H1 (cell line): ENCODE results near the gene FCRLB.
"Not testable (repeated sequence)": the region's sequence is repeated elsewhere in the genome, so short reads cannot be mapped to it uniquely, and the experiment has no call there.

Experiments used
- ASH2L ChIP-seq: fragments of 200-600, 300-600 bp; sonication (generic); IDR thresholded peaks from one replicate; pipeline ENCODE4 v1.7.1; 2017; ENCODE audit warnings: low read length
- CREB1 ChIP-seq: IDR thresholded peaks from 2 replicates; pipeline ENCODE4 v1.6.1; 2012; ENCODE audit warnings: inconsistent platforms
- E2F6 ChIP-seq: IDR thresholded peaks from 2 replicates; pipeline ENCODE4 v1.6.1; 2012; ENCODE audit warnings: inconsistent platforms
- EP300 ChIP-seq, 2 experiments: IDR thresholded peaks; 1 replicate in 1 of 2; 2 replicates in 1 of 2; pipeline ENCODE4 v1.6.1; 2011 to 2012; ENCODE audit warnings: low read depth in 2 of 2, low read length in 2 of 2, mild to moderate bottlenecking in 2 of 2, borderline replicate concordance in 1 of 2, inconsistent platforms in 1 of 2, moderate library complexity in 1 of 2
- EZH2 ChIP-seq: fragments of 200-600 bp; sonication (generic); IDR thresholded peaks from 2 replicates; pipeline ENCODE4 v1.7.1; 2012; ENCODE audit warnings: low read depth, mild to moderate bottlenecking, moderate library complexity, low read length, inconsistent platforms; ENCODE audit not compliant: severe bottlenecking
- FOSL1 ChIP-seq: IDR thresholded peaks from 2 replicates; pipeline ENCODE4 v1.6.1; 2011; ENCODE audit warnings: mild to moderate bottlenecking, low read depth, low read length, moderate library complexity; ENCODE audit not compliant: insufficient read depth
- MAX ChIP-seq: IDR thresholded peaks from 2 replicates; pipeline ENCODE4 v1.6.1; 2012; ENCODE audit warnings: inconsistent platforms
- POLR2A ChIP-seq, 2 experiments: IDR thresholded peaks; 1 replicate in 1 of 2; 2 replicates in 1 of 2; pipeline ENCODE4 v1.6.1; 2011; ENCODE audit warnings: low read depth in 2 of 2, low read length in 2 of 2, mild to moderate bottlenecking in 2 of 2; ENCODE audit errors: control extremely low read depth in 1 of 2
- POLR2AphosphoS5 ChIP-seq: IDR thresholded peaks from 2 replicates; pipeline ENCODE4 v1.6.1; 2011; ENCODE audit warnings: low read depth, low read length
- RAD21 ChIP-seq, 2 experiments: IDR thresholded peaks in 1 of 2; conservative IDR thresholded peaks in 1 of 2; 2 replicates each; pipeline ENCODE4 v1.6.1; 2011; ENCODE audit warnings: low read depth in 2 of 2, low read length in 2 of 2, improper control_type of control experiment in 1 of 2, inconsistent platforms in 1 of 2, mild to moderate bottlenecking in 1 of 2, moderate library complexity in 1 of 2
- RFX5 ChIP-seq: IDR thresholded peaks from 2 replicates; pipeline ENCODE4 v1.6.1; 2011; ENCODE audit warnings: low read depth, low read length, improper control_type of control experiment, borderline replicate concordance
- TAF1 ChIP-seq: IDR thresholded peaks from 2 replicates; pipeline ENCODE4 v1.6.1; 2011; ENCODE audit warnings: mild to moderate bottlenecking, low read depth, low read length
- ZNF274 ChIP-seq: IDR thresholded peaks from 2 replicates; pipeline ENCODE4 v1.7.0; 2012; ENCODE audit warnings: low read length, borderline replicate concordance; ENCODE audit errors: extremely low read depth
- TF ChIP-seq, protein P1 (sequence below), 3 experiments: IDR thresholded peaks; 1 replicate in 2 of 3; 2 replicates in 1 of 3; pipeline versions ENCODE4 v1.5.1 to v1.6.1; 2011; ENCODE audit warnings: low read length in 3 of 3, mild to moderate bottlenecking in 3 of 3, inconsistent platforms in 2 of 3, low read depth in 1 of 3, moderate library complexity in 1 of 3; ENCODE audit not compliant: insufficient read depth in 1 of 3; ENCODE audit errors: control extremely low read depth in 1 of 3

- TF ChIP-seq EZH2; ASH2L; EP300 (IDR thresholded peaks at IDR 0.05; ENCODE audit: borderline replicate concordance in 1 of 2, low read depth in 2 of 2, low read length in 2 of 2); POLR2AphosphoS5; E2F6; CREB1; ZNF274; RFX5; FOSL1; POLR2A (IDR thresholded peaks at IDR 0.05; ENCODE audit: control extremely low read depth in 1 of 2, low read depth in 2 of 2, low read length in 2 of 2); RAD21 (IDR thresholded peaks at IDR 0.05 in 1 of 2, conservative IDR thresholded peaks at IDR 0.05 in 1 of 2; ENCODE audit: low read depth in 2 of 2, low read length in 2 of 2); MAX; TAF1: not testable (repeated sequence)
- TF ChIP-seq, protein P1, sequence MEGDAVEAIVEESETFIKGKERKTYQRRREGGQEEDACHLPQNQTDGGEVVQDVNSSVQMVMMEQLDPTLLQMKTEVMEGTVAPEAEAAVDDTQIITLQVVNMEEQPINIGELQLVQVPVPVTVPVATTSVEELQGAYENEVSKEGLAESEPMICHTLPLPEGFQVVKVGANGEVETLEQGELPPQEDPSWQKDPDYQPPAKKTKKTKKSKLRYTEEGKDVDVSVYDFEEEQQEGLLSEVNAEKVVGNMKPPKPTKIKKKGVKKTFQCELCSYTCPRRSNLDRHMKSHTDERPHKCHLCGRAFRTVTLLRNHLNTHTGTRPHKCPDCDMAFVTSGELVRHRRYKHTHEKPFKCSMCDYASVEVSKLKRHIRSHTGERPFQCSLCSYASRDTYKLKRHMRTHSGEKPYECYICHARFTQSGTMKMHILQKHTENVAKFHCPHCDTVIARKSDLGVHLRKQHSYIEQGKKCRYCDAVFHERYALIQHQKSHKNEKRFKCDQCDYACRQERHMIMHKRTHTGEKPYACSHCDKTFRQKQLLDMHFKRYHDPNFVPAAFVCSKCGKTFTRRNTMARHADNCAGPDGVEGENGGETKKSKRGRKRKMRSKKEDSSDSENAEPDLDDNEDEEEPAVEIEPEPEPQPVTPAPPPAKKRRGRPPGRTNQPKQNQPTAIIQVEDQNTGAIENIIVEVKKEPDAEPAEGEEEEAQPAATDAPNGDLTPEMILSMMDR (IDR thresholded peaks at IDR 0.05; ENCODE audit: control extremely low read depth in 1 of 3, insufficient read depth in 1 of 3, low read depth in 1 of 3, low read length in 3 of 3), result not testable (repeated sequence)
Observed at GRCh38 chr1:161674447-161674846, 46.9 kb upstream of the FCRLB start.
